ENCODE results near the gene CEP152.
"Not testable (repeated sequence)": the region's sequence is repeated elsewhere in the genome, so short reads cannot be mapped to it uniquely, and the experiment has no call there.

CEP152 gene

DNA sequence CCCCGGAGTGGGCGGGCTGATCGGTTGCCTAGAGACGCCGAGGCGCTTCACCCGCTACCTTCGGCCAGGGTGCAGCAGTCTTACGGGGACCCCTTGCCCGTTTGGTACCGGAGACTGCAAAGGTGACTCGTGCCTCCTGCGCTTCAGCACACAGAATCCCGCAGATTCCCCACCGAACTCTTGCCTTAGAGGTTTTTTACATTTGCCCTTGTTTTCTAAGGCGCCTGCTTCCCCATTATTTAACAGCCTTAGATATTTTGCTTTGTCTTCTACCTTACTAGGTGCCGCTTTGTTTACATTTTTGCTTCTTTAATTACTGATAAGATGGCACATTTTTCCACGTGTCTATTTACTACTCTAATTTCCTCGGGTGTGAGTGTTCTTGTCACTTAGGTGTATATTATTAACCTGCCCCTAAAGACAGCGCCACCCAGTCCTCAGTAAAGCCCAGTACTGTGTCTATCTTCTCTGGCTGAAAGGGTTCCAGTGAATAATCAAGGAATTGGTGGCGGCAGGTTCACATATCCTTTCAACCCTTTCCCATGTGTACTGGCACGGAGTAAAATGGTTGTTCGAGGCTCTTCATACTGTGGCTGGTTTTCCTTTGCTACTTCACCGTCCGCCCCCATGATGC is 573 bp upstream of the CEP152 start:
- DNase-seq (ENCODE audit: low read depth, low spot score), result no peak

DNA sequence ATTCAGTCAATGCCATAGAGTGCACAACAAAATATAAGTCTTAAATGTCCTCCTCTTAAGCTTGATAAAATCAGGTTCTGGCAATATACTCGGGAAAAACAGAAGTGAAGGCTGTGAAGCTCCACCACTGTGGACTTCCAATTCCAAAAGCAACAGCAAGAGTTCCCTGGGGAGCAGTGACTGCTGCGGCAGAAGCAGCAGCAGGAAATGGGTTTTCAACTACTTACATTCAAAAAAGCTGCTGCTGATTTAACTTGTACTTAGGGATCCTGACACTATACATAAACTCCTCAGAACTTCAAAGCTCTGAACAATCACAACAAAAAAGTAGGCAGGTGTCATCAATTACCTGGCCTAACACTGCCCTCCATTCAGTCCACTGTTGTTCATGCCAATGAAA is 4.7 kb downstream of the CEP152 start:
- no peak for DNase-seq (ENCODE audit: low read depth, low spot score)

DNA sequence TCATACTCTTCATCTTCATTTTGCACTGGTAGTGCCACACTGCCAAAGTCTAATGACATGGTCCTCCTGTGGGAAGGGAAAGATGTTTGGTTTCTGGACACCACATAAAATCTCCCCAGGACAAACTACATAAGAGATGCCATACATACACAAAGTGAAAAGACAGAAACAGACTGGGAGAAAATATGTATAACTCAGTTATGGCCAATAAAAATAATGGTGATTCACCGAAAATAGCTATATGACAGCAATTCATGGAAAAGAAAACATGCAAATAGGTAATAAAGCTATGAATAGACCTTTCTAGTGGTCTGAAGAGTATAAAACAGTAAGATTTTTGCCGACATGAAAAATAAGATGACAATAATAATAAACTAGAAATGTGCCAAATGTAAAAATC is 5.3 kb downstream of the CEP152 start:
- DNase-seq (ENCODE audit: low read depth, low spot score), result no peak

DNA sequence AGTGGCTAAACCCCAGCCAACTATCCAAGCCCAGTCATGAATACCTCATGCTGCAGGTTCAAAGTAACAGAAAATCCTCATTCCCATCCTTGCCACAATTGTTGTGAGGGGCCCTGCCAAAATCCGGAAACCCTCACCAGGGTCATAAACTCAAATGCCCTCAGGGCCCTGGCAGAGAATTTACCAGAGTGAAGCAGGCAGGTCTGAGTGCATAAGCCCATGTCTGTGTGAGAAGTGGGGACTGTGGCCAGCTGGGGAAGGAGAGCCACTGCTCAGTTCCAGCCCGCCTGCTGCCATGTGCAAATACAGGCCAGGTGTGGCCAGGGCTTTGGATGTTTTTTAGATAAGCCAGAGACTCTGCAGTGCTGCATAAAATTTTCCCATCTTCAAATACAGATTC is 7.0 kb downstream of the CEP152 start:
- no peak for DNase-seq (ENCODE audit: low read depth, low spot score)

DNA sequence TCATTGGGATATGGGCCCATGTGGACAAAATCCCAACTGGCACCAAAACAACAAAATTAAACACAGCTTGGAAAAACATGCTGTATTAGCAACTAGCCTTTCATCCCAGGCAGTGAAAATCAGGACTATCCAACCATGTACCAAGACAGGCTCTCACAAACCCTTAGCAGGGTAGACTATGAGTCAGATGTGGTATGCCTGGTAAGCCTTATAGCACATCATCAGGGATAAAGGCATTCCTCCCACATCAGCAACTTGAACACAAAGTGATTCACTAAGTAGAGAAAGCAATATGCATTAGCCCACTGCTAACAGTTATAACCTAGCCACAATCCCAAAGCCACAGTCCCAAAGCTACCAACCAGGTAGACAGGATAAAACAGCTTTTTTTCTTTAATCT is 8.0 kb downstream of the CEP152 start:
- no peak for DNase-seq (ENCODE audit: low read depth, low spot score)

DNA sequence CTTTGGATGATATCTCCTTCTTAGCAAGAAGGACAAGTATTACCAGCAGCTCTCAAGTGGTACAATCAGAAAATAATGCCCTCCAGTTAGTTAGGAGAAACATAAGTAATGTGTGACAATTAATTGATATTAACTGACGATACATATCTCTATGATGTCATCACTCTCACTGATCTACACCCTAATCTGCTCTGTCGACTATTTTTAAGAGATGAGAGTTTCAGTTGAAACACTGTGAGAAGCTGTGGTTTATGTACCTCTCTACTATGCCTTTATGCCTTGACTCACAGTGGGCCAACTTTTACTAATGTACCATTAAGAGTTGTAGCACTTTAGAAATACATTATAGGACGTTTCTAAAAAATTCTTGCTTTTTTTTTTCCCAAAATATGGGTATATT is 8.6 kb downstream of the CEP152 start:
- no peak for DNase-seq (ENCODE audit: low read depth, low spot score)

DNA sequence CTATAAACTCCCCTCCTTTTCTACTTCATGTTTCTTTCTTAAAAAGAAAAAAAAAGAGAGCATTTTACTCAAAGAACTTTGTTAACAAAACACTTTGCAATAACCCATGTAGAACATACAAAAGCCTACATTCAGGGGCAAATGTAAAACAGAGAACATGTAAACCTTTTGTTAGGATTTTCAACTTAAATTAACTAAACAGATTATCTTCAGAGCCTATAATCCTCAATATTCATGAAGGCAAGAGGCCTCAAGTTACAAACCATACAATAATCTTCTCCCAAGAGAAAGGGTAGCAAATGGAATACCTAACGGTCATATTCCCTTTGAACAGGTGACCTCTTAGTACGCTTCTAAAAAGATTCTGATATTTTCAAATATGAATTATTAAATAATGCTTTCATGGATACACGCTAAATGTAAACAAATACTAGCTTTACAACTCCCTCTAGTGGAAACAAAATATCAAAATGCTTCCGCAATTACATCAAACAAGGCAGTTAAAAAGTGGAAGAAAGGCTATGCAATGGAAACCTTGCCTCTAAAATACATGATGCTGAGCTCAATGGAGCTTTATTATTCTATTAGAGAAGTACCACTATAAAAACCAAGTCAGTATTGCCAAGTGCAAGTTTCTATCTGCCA is 9.9 kb downstream of the CEP152 start:
- no peak for DNase-seq (ENCODE audit: low read depth, low spot score)

DNA sequence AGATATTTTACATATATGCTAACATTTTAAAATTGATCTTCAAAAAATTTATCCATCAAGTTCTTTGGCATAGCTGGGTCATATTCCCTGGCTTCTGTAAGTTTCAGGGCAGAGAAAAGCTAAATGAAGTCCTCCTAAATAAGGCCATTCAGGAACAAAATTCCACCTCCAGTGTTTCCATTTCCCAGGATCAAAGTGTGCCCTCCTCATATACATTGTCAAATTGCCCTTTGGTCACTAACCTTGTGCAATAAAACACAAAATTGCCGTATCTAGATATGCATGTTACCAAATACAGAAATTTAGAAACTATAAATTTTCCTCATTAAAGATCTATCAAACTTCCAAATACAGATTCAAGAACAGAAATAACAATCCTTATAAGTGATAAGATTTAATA is 10.6 kb downstream of the CEP152 start:
- DNase-seq (ENCODE audit: low read depth, low spot score), result no peak

DNA sequence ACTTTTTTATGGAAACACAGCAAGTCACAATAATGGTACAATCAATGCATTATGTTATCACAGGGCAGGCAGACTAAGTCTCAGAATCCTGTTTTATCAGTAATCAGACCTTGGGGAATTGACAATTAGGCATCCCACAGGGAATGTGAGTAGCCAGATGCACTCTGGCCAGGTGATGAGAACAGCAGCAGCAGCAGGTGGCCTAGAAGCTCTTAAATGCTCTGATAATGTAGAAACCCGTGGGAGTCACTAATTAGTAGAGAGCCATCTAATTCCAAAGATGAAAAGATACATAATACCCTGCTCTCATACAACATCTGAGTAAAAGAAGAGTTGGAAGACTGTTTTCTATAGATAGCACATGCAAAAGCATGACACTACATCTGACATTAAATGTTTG is 12.6 kb downstream of the CEP152 start:
- no peak for DNase-seq (ENCODE audit: low read depth, low spot score)

DNA sequence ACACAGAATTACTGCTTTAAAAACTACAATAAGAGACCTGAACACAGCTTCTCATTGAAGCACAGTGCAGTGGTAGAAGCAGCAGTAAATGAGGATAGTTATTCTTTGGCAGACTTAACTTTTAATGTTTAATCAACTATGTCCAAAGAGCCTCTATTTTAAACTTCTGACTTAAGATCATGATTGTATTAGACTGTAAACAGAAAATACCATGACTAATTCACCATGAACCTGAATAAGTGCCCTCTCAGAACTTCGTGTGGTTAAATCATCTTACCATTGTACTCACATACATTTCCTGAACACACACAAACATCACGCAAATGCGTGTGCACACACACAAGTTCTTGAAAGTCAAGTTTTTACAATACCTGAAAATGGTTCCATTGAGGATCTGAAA is 13.9 kb downstream of the CEP152 start:
- no peak for DNase-seq (ENCODE audit: low read depth, low spot score)

DNA sequence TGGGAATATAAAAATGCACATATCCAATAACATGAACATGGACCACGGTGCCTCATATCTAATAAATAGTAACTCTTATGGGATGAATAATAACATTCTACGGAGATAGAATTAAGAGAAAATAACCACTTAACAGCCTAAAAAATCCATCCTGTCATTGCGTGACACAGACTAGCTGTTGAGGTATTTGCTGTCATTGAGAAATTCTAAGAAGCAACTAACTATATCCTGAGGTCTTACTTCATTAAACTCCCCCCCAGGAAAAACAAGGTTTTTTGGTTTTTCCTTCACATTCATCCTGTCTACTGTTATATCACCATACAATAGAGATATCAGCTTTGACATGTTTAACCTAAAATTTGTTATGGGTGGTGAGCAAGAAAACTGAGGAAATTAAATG is 14.3 kb downstream of the CEP152 start:
- DNase-seq (ENCODE audit: low read depth, low spot score), result no peak

DNA sequence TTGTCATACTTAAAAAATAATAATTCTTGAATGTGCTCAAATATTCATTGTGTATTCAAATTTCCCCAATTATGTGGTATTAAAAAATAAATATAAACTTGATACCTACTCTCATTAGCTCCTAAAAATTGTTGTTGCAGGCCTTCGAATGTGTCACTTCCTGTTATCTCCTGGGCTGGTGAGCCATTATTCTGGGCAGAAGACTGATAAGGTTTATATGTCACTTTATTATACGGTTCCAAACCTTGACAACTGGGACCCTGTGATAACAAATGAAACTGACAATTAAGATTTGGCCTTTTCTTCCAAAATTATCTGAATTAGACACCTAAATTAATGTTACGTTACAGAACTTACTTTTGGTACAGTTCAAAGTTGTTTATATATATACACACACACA is 15.0 kb downstream of the CEP152 start:
- DNase-seq (ENCODE audit: low read depth, low spot score), result no peak

DNA sequence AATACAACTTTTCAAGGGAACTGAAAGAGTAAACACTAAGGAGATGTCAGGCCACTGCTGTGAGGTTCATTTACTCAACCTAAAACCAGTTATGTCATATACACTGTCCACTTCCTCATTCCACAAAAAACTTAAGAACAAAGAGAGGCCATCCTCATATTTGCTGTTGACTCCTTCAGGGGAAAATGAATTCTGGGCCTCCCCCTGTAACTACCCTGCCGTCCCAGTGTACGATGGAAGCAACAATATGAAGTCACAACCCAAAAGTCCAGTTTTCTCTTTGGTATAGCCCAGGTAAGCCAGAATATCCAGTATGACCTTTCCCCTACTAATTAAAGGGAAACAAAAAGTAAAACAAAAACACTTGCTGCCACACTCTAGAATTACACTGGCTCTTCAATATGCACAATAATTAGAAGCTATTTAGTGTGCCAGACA is 16.2 kb downstream of the CEP152 start:
- no peak for DNase-seq (ENCODE audit: low read depth, low spot score)

DNA sequence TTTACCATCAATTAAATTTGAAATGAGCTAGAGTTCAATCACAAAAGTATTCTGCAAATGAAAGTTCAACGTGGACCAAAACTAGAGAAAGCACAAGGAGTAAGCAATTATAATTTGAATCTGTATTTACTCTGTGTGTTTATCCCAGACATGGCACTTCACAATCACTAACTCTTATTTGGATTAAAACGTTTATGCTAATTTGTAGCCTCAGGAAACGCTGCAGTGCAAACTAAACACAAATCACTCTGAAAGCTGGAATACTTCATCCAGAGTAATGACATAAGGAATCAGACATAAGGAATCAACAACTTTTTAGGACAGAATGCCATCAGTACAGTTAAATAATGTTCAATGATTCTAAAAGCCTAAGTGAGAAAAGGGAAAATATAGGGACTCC is 18.5 kb downstream of the CEP152 start:
- DNase-seq (ENCODE audit: low read depth, low spot score), result no peak

DNA sequence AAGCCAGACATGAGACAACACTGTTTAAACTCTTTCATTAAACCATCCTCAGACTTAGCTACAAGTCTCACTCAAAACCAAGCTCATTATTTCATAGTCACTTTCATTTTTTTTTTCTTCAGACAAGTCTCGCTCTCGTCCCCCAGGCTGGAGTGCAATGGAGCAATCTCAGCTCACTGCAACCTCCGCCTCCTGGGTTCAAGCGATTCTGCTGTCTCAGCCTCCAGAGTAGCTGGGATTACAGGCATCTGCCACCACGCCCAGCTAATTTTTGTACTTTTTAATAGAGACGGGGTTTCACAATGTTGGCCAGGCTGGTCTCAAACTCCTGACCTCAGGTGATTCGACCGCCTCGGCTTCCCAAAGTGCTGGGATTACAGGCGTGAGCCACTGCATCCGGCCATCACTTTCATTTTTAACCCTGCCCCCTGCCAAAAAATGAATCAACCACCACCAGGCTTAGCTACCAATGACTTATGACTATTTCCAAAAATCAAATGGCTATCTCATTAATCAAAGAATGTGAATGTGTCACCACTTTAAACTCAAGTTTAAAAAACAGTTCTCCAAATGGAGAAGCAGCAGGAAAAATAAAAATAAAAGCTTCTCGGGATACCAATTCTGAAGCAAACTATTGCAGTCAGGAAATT is 20.3 kb downstream of the CEP152 start:
- not testable (repeated sequence) for DNase-seq (ENCODE audit: low read depth, low spot score)

DNA sequence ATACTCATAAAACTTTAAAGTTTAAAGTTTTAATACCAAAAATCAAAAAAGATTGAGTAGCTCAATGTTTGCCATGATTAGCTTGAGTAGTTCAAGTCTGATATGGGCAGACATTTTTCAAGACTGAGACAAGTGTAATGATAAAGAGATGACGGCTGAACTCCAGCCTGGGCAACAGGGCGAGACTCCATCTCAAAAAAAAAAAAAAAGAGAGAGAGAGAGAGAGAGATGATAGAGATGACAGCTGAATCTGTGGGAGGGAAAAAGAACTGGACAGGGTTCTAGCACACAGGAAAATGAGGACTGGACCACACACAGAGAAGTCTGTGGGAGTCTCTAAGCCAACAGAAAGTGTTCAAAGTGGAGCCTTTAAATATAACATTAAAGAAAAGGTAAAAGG is 25.2 kb downstream of the CEP152 start:
- no peak for DNase-seq (ENCODE audit: low read depth, low spot score)

DNA sequence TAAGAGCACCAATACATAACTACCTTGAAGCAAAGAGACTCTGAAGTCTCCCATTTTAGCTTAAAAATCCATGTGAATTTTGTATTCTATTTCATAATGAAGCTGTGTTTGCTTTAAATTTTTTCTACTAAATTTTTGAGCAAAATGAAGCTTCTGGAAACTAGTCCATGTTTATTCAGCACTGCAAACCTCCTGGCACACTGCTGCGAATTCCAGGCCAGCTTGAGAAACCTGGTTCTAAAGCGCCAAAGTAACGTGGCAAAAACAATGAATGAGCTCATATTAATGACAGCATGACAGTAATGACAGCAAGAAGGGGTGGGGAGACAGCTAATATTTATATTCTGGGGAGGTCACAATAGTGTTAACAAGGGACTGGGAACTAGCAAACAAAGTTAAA is 25.7 kb downstream of the CEP152 start:
- DNase-seq (ENCODE audit: low read depth, low spot score), result no peak

DNA sequence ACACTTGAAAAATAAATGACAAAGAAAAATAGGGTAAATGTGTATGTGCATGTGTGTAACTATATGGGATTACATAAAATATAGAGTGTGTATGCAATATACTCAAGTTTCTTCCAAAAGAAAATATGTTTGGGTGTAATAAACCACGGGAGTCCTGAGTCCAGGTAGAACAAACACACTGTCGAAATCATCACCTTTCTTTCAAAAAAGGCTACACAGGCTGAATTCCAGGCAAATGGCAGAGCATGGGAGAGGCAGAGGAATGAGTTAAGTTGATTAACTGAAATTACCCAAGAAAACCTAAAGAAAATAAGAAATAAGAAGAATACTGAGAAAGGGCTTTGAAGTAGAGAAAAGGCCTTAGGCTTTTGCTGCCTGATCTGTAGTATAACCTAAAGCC is 26.1 kb downstream of the CEP152 start:
- DNase-seq (ENCODE audit: low read depth, low spot score), result no peak

DNA sequence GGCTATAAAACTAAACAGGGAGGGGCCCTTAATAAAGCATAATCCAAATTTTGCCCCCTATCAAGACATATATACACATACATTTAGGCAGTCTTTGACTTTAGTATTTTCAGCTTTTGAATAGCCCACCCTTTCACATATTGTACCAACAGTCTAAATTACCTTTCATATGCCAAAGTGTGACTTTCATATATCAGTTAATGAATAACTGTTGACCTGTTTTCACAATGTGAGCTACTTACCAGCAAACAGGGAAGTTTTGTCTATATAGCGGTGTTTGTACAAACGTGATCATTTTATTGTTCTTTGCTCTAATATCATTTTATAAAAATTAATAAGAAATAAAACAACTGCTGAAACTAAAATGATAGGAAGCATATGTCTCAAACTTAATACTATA is 28.0 kb downstream of the CEP152 start:
- DNase-seq (ENCODE audit: low read depth, low spot score), result no peak

DNA sequence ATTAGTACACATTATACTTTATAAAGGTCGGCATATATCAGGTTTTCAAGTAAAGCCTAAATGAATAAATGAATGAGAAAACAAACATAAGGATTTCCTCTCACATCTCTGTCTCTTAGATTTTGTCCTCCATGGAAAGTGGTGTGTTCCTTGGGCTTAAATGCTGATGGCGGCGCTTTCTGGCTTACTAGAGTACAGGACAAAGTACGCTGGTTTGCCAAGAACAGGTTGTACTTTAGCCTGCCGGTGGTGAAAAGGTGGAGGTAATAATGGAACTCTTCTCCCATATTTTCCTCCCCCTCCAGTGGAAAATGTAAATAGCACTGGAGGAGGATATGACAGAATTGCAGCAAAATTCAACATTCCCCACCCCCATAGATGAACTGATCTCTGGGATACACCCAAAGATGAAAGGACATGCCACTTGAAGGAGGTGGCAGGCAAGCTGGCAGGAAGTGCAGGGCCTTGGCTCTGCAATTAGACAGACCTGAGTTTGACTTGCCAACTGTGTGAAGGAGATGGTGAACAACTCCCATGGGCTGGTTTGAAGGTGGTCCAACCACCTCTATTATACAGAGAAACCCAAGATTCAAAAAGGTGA is 29.3 kb downstream of the CEP152 start:
- no peak for DNase-seq (ENCODE audit: low read depth, low spot score)

DNA sequence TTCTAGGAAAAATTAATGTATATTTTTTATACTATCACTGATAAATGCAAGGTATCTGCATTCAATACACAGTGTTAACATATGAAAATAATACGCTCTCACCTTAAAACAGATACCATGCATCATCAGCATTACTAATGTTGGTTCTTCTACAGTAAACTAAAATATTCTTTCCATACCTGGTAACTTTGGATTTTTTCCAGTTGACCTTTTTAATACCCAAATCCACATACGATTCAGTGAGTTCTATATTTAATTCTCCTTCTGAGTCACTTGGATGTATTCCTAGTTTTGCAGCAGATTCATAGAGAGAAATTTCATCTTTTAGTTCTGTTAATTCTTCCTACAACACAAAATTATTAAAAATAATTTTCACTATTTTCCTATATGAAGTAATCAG is 29.9 kb downstream of the CEP152 start:
- no peak for DNase-seq (ENCODE audit: low read depth, low spot score)

DNA sequence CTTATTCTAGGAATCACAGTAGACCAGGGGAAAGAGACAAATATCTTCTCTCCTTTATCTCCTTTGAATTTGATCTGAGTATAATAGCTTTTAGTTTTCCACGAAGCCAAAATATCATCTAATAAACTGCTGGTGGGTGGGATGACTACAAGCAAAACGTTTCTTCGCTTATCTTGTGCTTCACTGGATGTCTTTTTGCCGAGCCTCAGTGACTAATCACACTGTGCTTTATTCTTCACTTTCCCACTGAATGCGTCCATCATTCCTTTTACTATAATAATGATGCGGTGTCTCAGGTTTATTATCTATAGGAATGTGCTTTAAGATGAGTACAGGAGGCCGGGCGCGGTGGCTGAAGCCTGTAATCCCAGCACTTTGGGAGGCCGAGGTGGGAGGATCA is 32.5 kb downstream of the CEP152 start:
- no peak for DNase-seq (ENCODE audit: low read depth, low spot score)
